GM18502 (cell line): ENCODE data around the gene DENND1A.

Source experiments
- ATAC-seq: cut with Tn5 transposase; IDR thresholded peaks from one replicate; pipeline ENCODE4 v1.9.1; 2021; ENCODE audit warnings: mild to moderate bottlenecking; ENCODE audit not compliant: unreplicated experiment, poor library complexity

DENND1A gene

DNA sequence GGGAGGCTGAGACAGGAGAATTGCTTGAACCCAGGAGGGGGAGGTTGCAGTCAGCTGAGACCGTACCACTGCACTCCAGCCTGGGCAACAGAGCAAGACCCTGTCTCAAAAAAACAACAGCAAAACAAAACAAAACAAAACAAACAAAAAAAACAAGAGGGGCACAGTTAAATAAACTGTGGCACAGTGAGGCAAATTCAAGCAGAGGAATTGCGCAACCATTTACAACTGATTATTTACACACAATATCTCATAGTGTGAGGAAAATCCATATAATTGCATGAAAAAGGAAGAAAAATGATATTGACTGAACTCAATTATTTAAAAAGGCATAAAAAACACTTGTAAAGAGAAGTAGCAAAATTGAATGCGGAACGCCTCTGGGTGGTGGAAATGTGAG lies 412.4 kb downstream of the DENND1A start:
- no peak for ATAC-seq

DNA sequence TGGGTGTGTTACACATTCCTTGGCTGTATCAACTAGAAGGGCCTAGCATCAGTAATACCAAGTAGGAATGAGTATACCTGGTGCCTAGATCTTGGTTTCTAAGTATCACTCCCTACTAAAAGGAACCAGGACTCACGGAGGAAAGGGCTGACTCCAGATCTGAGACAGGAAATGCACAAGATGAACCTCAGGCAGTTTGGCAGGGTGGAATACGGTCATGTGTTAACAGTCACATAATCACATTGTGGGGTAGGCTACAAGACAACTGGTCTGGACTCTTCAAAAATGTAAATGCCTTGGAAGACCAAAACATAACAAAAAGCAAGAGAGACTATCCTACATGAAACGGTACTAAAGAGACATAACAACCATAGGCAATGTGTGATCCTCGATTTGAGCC lies 415.2 kb downstream of the DENND1A start:
- ATAC-seq, result no peak

DNA sequence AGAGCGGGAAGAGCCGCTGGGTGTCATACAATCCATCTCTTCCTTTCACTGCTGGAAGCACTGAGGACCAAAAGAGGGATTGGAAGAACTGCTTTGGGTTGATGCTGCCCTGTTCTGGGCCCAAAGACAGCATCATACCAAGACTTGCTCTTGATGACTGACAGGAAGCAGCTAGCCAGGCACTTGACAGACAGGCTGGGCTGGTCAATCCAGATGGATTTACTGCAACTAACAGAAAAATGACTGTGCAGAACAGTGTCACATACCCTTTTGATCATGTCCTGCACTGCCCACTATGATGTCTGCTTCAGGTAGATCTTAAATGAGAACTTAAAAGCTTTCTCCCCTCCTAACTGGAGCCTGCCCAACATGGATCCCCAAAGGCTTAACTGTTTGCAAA lies 416.4 kb downstream of the DENND1A start:
- ATAC-seq, result no peak

GRCh38 chr9:123511326-123512277 lies 418.3 kb downstream of the DENND1A start:
- no peak for ATAC-seq

GRCh38 chr9:123509646-123510045 lies 420.3 kb downstream of the DENND1A start:
- no peak for ATAC-seq

DNA sequence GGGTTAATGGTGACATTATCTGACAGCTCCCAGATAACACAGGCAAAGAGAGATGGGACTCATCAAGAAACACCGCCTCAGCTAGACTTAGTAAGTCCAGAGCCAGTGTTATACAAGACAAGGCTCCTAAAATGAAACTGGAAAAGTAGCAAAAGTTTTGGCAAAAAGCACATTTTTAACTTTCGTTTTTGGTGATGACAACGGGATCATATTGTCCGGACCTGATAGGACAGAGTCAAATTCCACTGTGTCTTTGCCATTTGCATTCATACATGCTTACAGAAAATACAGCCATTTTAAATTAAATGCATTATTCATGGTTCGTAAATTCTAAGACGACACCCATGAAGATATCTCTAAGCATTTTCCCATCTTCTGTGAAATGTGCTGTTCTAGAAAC lies 421.9 kb downstream of the DENND1A start:
- no peak for ATAC-seq

GRCh38 chr9:123505496-123505895 lies 424.4 kb downstream of the DENND1A start:
- ATAC-seq, result no peak

DNA sequence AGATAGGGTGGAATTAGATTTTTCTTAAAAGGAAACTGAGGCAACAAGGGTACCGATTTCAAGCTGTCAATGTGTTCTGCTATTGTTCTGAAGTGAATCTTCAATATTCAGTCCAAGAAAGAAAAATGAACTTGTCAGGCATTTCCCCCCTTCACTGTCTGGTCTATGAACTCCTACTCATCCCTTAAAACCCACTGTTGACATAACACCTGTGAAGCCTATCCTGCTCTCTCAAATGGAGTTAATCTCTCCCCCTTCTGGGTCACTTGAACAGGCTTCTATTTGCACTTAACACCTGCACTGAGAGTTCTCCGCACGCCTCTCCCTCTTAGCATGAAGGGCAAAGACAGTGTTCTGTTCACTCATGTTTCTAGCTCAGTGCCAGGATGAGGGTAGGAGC lies 429.6 kb downstream of the DENND1A start:
- ATAC-seq, result no peak

GRCh38 chr9:123497830-123498229 lies 432.1 kb downstream of the DENND1A start:
- no peak for ATAC-seq

DNA sequence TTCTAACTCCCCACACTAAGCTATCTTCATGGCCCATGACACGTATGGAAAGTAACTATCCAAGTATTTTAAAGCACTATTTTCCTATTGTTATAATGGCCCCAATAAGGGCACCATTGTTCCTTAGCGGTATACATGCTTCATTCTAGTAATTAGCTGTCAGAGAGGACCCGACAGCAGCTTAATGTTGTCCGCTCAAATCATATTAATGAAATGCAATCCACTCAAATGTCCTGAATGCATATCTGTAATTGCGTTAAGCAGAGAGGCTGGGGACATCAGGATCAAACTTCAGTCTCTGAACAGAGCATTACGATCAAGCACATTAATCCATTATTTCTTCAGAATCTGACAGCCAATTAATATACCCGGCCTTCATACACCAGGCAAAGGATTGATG lies 434.2 kb downstream of the DENND1A start:
- no peak for ATAC-seq

- ATAC-seq, result no peak
These were observed 436.3 kb downstream of the DENND1A start for GRCh38 chr9:123493627-123494026.

- no peak for ATAC-seq
These were observed 439.2 kb downstream of the DENND1A start for GRCh38 chr9:123490688-123491087.

DNA sequence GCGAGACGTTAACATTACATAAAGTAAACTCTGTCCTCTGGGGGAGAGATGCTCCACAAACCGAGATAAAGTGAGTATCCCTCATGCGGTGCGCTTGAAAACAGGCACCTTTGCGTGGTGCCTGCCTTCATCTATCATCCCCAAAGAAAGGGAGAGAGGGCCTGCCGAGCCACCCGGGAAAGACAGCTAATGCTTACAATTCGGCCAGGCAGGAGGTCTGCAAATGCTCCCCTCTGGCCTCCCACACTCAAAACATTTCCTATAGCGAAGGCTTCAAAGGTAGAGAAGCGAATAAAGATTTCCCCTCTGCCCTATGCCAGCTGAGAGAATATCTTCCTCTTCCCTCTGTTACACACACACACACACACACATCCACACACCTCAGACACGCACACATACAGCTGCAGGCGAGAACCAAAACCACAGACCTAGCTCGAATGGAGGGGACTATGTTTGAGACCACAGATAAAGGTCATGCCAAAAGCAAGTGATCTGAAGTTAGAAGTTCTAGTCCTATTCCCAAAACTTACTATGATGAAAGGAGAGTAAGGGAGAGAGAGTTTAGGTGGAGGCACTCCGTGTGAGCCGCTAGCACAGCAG lies 441.1 kb downstream of the DENND1A start:
- no peak for ATAC-seq

- no peak for ATAC-seq
These were observed 441.9 kb downstream of the DENND1A start for GRCh38 chr9:123487944-123488548.

GRCh38 chr9:123486431-123486830 lies 443.5 kb downstream of the DENND1A start:
- ATAC-seq, result no peak

- no peak for ATAC-seq
These were observed 444.7 kb downstream of the DENND1A start for GRCh38 chr9:123485216-123485615.

DNA sequence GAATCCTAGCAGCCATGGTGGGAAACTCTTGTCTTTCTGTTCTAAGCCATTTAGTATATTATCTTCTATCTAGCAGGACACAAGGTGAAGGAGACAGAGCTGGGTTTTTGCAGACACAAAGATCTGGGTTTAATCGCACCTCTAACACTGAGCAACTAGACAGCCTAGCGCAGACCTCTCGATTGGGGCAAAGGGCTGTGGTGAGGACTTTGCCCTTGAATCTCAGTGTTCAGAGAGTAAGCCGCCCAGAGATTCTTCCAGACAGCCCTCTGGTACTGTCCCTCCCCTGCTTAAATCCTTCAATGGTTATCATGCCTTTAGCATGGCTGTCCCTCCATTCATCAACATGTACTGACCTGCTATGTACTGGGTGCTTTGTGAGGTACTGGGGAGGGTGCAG lies 445.8 kb downstream of the DENND1A start:
- no peak for ATAC-seq

DNA sequence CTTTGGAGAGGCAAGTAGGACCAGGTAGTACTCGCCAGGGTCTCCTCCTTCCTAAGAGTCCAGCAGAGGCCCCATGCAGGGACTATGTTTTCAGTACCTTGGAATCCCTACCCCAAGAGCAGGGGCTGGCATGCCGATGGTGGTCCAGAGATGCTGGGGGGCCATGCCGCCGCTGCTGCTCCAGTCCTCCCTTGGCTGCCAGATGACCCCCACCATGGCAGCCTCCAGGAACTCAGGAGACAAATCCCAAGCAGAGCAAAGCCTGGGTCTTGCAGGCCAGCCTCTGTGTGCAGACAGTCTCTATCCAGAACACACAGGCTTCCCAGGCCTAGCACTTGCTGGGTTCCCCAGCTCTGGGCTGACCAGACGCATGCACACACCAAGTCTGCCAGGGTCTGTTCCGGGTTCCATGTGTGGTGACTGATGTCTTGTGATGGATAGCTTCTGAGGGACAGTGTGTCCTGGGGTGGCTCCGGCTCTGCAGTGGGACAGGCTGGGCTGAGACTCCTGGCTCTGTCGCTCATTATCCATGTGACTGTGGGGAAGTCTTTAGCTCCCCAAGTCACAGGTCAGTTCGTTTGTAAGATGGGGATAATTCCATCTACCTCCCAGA lies 446.6 kb downstream of the DENND1A start:
- no peak for ATAC-seq

GRCh38 chr9:123482295-123482968 lies 447.5 kb downstream of the DENND1A start:
- no peak for ATAC-seq

- no peak for ATAC-seq
These were observed 448.6 kb downstream of the DENND1A start for GRCh38 chr9:123481209-123481865.
